GM12878 (cell line): Measurements from ENCODE around the gene SLC6A9. TPM values are rescaled to one million over a fixed set of nuclear protein-coding genes. Genes with fewer than 3 reads are reported as not detected.

ENCODE experiments used
- ATAC-seq: fragments of 200-7000 bp; cut with Tn5 transposase; 3 replicates; pipeline ENCODE4 v1.9.1; 2020; ENCODE audit warnings: mild to moderate bottlenecking, moderate library complexity
- BruUV-seq: library from RNA; stranded (reverse); fragments of 400-500 nt; replicated peaks from 2 replicates; lab custom pipeline; 2021; lab: Mats Ljungman, UMichigan
- CTCF ChIA-PET: fragments of 300-600 bp; sonication (Branson Sonifier 250); formaldehyde crosslinking; extraction: SDS; loops from one replicate; lab custom pipeline; 2021; ENCODE audit warnings: inconsistent platforms; lab: Yijun Ruan, JAX
- POLR2A ChIA-PET: fragments of 350-600 bp; formaldehyde crosslinking; extraction: SDS; loops from one replicate; lab custom pipeline; 2021; ENCODE audit warnings: inconsistent platforms; lab: Charles Lee
- RAD21 ChIA-PET: fragments of 300-600 bp; sonication (Branson Sonifier 250); formaldehyde crosslinking; loops from one replicate; lab custom pipeline; 2023; ENCODE audit warnings: antibody characterized with exemption; ENCODE audit not compliant: unreplicated experiment; lab: Charles Lee
- SMC1A ChIA-PET: fragments of 300-600 bp; sonication (Branson Sonifier 250); formaldehyde crosslinking; loops from one replicate; lab custom pipeline; 2023; ENCODE audit not compliant: unreplicated experiment, uncharacterized antibody; lab: Charles Lee
- DNase-seq: peaks from one replicate; pipeline ENCODE4 v3.0.0-alpha.2; 2011; ENCODE audit warnings: low read depth, low spot score
- FAIRE-seq: peaks from 3 replicates; lab custom pipeline; 2011; peaks lifted over from hg19 to GRCh38; lab: Jason Lieb, UNC
- H2AFZ ChIP-seq: 2 replicates; pipeline ENCODE4 v1.6.0; 2011; ENCODE audit warnings: low read depth, low read length, control low read depth; ENCODE audit not compliant: control insufficient read depth
- H3K27ac ChIP-seq: 2 replicates; pipeline ENCODE4 v1.5.1; 2011; ENCODE audit warnings: control low read depth; ENCODE audit not compliant: control insufficient read depth, insufficient read depth
- H3K27me3 ChIP-seq, 2 experiments: replicated peaks in 1 of 2; 2 replicates each; pipeline versions ENCODE4 v1.6.0 to v1.6.1; 2011; ENCODE audit warnings: low read length in 1 of 2; ENCODE audit not compliant: control insufficient read depth in 2 of 2, insufficient read depth in 2 of 2
- H3K36me3 ChIP-seq, 2 experiments: 2 replicates each; pipeline ENCODE4 v1.5.1; 2011; ENCODE audit warnings: low read length in 1 of 2; ENCODE audit not compliant: control insufficient read depth in 2 of 2, insufficient read depth in 2 of 2
- H3K4me1 ChIP-seq: 2 replicates; pipeline ENCODE4 v1.6.1; 2011; ENCODE audit warnings: mild to moderate bottlenecking, low read length, moderate library complexity, mixed read lengths; ENCODE audit not compliant: control insufficient read depth, insufficient read depth
- H3K4me2 ChIP-seq: 2 replicates; pipeline ENCODE4 v1.6.0; 2011; ENCODE audit warnings: control low read depth; ENCODE audit not compliant: control insufficient read depth, insufficient read depth
- H3K4me3 ChIP-seq: fragments of 200-600 bp; sonication (generic); 2 replicates; pipeline ENCODE4 v1.5.1; 2016
- H3K79me2 ChIP-seq: 2 replicates; pipeline ENCODE4 v1.6.0; 2011; ENCODE audit warnings: low read length; ENCODE audit not compliant: control insufficient read depth, insufficient read depth
- H3K9ac ChIP-seq: 2 replicates; pipeline ENCODE4 v1.8.0; 2011; ENCODE audit warnings: low read length, control low read depth, mixed read lengths; ENCODE audit not compliant: control insufficient read depth, insufficient read depth
- H3K9me3 ChIP-seq: replicated peaks from 3 replicates; pipeline ENCODE4 v1.5.1; 2011; ENCODE audit warnings: mild to moderate bottlenecking, low read length; ENCODE audit not compliant: control insufficient read depth, insufficient read depth
- H4K20me1 ChIP-seq: 2 replicates; pipeline ENCODE4 v1.6.0; 2011; ENCODE audit not compliant: control insufficient read depth, insufficient read depth
- CREM ChIP-seq: IDR thresholded peaks from 2 replicates; pipeline ENCODE4 v1.6.1; 2014; ENCODE audit warnings: antibody characterized with exemption, low read depth
- EED ChIP-seq: sonication (generic); IDR thresholded peaks from 2 replicates; pipeline ENCODE4 v1.6.1; 2016; ENCODE audit warnings: antibody characterized with exemption, low read depth
- ESRRA ChIP-seq: IDR thresholded peaks from 2 replicates; pipeline ENCODE4 v1.6.1; 2012; ENCODE audit warnings: mild to moderate bottlenecking, low read length, improper control_type of control experiment
- GABPA ChIP-seq: IDR thresholded peaks from 2 replicates; pipeline ENCODE4 v1.6.1; 2014; ENCODE audit warnings: antibody characterized with exemption, low read depth, mild to moderate bottlenecking, inconsistent platforms
- IKZF1 ChIP-seq: fragments of 450-650 bp; conservative IDR thresholded peaks from 2 replicates; pipeline ENCODE4 v1.6.1; 2017; ENCODE audit warnings: antibody characterized with exemption, mild to moderate bottlenecking
- NFIC ChIP-seq: IDR thresholded peaks from 2 replicates; pipeline ENCODE4 v1.6.1; 2012; ENCODE audit warnings: low read depth, mild to moderate bottlenecking, inconsistent platforms, low read length, moderate library complexity
- RELA ChIP-seq: fragments of 450-650 bp; IDR thresholded peaks from 2 replicates; pipeline ENCODE4 v1.8.0; 2014; ENCODE audit warnings: borderline replicate concordance; ENCODE audit not compliant: partially characterized antibody
- SREBF2 ChIP-seq: IDR thresholded peaks from 2 replicates; pipeline ENCODE4 v1.6.1; 2012; ENCODE audit warnings: mild to moderate bottlenecking, low read length
- WGBS: methylation state at CpG from one replicate; pipeline ENCODE4 v1.1.6; 2016; ENCODE audit warnings: low lambda C conversion rate; ENCODE audit not compliant: insufficient replicate concordance, insufficient coverage; ENCODE audit errors: missing lambda C conversion rate; 5-methylcytosine and 5-hydroxymethylcytosine counted together
- in situ Hi-C: fragments of 300-500 bp; cut with MboI; formaldehyde crosslinking; loops from 9 replicates; pipeline ENCODE4 v1.14.3; 2018; ENCODE audit warnings: mixed read lengths
- intact Hi-C: fragments of 100-400 bp; cut with micrococcal nuclease; formaldehyde crosslinking; loops from one replicate; pipeline ENCODE4 v1.14.2; 2022; ENCODE audit not compliant: unreplicated experiment
- polyA plus RNA-seq, 11 experiments: library from polyadenylated mRNA; depleted of rRNA in 4 of 11; unstranded in 6 of 11; stranded (reverse) in 5 of 11; fragments of >200 nt; fragmentation: Nextera tagmentation in 4 of 11; fragmentation: Illumina TruSeq in 1 of 11; extraction: Ambion mirVana in 4 of 11; extraction: Trizol in 1 of 11; gene quantifications; 1 replicate in 1 of 11; 2 replicates in 10 of 11; pipeline versions ENCODE4 v1.2.1 to v1.2.3, GENCODE V29; 2011 to 2016; ENCODE audit warnings: inconsistent platforms in 2 of 11, missing spikeins in 2 of 11, low read depth in 1 of 11
- total RNA-seq, 4 experiments: library from RNA; depleted of rRNA in 3 of 4; stranded (reverse); fragments of >200 nt in 3 of 4; fragmentation: Illumina TruSeq in 1 of 4; extraction: Trizol in 1 of 4; gene quantifications; 2 replicates each; pipeline versions ENCODE4 v1.2.1 to v1.2.3, GENCODE V29; 2013 to 2021
- TF ChIP-seq, protein P1 (sequence below): fragments of 450-650 bp; IDR thresholded peaks from 2 replicates; pipeline ENCODE4 v1.6.1; 2017; ENCODE audit warnings: borderline replicate concordance
- TF ChIP-seq, protein P2 (sequence below): fragments of 450-650 bp; conservative IDR thresholded peaks from 2 replicates; pipeline ENCODE4 v1.6.1; 2017; ENCODE audit warnings: mild to moderate bottlenecking, moderate library complexity
- TF ChIP-seq, protein P3 (sequence below): IDR thresholded peaks from 2 replicates; pipeline ENCODE4 v1.6.1; 2011; ENCODE audit warnings: mild to moderate bottlenecking, low read depth, low read length, moderate library complexity; ENCODE audit not compliant: insufficient replicate concordance
- TF ChIP-seq, protein P4 (sequence below): fragments of 450-650 bp; formaldehyde crosslinking; IDR thresholded peaks from 2 replicates; pipeline ENCODE4 v1.4.0; 2020; ENCODE audit warnings: mild to moderate bottlenecking, moderate library complexity

Gene SLC6A9
- total and polyA plus RNA-seq, 10 of the 15 experiments (the other 5 are each of a cell fraction or from before 2014, with no cell fraction given): 0.02 to 2.0 (median 0.63) TPM

DNA sequence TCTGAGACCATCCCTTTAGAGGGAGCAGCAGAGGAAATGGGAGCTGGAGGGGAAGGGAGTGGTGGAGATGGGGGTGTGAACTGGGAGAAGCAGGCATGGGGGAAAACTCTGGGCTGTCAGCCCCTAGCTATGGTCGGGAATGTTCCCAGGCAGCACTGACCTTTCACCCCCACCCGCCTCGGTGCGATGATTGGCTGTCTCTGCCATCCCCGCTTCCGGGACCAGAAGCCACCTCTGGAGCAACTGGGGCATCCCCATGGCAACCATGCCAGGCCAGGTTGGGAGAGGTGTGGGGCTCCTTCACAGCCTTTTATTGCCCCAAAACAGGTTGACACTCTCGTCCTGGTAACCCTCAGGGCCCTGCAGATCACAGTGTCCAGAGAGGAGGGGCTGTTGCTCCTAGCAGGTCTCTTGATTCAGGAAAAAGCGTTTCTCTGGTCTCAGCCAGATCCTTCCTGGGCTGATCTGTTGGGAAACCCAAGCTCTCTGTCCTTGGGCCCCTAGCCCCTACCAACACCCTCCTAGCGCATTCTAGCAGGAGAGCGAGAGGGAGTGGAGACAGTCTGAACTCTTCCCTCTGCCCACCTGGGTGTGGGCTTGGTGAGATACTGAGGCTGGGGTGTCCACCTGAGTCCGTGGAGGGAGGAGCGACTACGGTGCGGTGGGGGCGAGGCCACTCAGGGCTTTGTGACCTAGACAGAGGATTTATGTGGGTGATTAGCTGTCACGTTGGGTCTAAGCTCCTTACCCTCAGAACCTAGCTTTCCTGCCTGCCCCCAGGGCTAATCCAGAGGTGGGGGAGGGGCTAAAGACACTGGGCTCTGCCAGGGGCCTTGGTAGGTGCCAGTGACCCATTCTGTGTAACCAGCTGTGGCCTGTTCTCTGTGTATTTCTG is 12.2 kb upstream of the SLC6A9 start (continued):
- TF ChIP-seq SREBF2 (no peak), EED (no peak), GABPA (no peak), RELA (no peak), IKZF1 (no peak), CREM (no peak)

DNA sequence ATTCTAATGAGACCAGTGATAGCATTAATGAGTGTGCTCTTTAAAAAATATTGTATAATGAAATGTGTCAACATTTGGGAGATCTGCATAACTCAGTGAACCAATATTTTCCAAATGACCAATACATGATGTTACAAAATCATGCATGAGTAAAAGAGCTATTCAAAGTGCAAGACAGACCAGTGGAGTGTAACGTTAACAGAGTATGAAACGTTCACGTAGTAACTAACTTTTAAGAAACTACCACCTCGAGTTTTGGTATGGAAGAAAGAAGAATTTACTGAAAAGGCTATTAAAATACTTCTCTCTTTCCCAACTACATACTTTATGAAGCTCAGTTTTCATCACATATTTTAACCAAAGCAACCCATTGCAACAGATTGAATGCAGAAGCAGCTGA is 9.6 kb upstream of the SLC6A9 start:
- Histone ChIP-seq H3K9ac (no peak overlapping the region), H3K36me3 (no peaks in the 10 kb centered on the region), H3K4me3 (0 out of 2 replicates have a peak overlapping the region, but pooled peaks have one; percentile 28), H4K20me1 (no peaks in the 10 kb centered on the region), H3K9me3 (no peaks in the 10 kb centered on the region), H3K4me2 (peak overlapping the region; percentile 26), H3K27me3 (no peaks in the 10 kb centered on the region), H3K27ac (no peak overlapping the region), H2AFZ (peak overlapping the region; percentile 1; the same call in 1 of the 2 replicates), H3K79me2 (no peaks in the 10 kb centered on the region), H3K4me1 (peaks cover 9% of the 10 kb centered on the region; the same call in 1 of the 2 replicates)
- SMC1A ChIA-PET: interaction anchor here (0.6 to 2.0 kb wide), 4 partner anchors 35 to 277 kb away, joined by 3 to 11 read pairs (median 5); no protein-coding TSS in a partner anchor
- BruUV-seq: no TSS peak
- CTCF ChIA-PET: interaction anchor here (1.1 to 12.6 kb wide), 4 partner anchors 36 to 277 kb away, joined by 3 to 167 read pairs (median 7); partner anchors contain the start of gene ARTN
- FAIRE-seq (no peak), ATAC-seq (peak; percentile 65), DNase-seq (no peak)
- in situ Hi-C loops: loop anchor here (5.0 kb wide), 1 partner anchor 514 kb away; no protein-coding TSS in a partner anchor
- RAD21 ChIA-PET: interaction anchor here (0.5 to 1.3 kb wide), 2 partner anchors 53 to 277 kb away, joined by 3 to 6 read pairs; no protein-coding TSS in a partner anchor
- intact Hi-C loops: no loop called here
- 0% methylated on average over 4 of the region's 4 CpGs for WGBS
- POLR2A ChIA-PET: interaction anchor here (0.5 kb wide), 1 partner anchor 19 kb away, joined by 3 read pairs; no protein-coding TSS in a partner anchor
- TF ChIP-seq, protein P1, sequence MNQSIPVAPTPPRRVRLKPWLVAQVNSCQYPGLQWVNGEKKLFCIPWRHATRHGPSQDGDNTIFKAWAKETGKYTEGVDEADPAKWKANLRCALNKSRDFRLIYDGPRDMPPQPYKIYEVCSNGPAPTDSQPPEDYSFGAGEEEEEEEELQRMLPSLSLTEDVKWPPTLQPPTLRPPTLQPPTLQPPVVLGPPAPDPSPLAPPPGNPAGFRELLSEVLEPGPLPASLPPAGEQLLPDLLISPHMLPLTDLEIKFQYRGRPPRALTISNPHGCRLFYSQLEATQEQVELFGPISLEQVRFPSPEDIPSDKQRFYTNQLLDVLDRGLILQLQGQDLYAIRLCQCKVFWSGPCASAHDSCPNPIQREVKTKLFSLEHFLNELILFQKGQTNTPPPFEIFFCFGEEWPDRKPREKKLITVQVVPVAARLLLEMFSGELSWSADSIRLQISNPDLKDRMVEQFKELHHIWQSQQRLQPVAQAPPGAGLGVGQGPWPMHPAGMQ: no peak
- TF ChIP-seq, protein P2, sequence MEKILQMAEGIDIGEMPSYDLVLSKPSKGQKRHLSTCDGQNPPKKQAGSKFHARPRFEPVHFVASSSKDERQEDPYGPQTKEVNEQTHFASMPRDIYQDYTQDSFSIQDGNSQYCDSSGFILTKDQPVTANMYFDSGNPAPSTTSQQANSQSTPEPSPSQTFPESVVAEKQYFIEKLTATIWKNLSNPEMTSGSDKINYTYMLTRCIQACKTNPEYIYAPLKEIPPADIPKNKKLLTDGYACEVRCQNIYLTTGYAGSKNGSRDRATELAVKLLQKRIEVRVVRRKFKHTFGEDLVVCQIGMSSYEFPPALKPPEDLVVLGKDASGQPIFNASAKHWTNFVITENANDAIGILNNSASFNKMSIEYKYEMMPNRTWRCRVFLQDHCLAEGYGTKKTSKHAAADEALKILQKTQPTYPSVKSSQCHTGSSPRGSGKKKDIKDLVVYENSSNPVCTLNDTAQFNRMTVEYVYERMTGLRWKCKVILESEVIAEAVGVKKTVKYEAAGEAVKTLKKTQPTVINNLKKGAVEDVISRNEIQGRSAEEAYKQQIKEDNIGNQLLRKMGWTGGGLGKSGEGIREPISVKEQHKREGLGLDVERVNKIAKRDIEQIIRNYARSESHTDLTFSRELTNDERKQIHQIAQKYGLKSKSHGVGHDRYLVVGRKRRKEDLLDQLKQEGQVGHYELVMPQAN: no peak
- TF ChIP-seq ESRRA (no peak), NFIC (no peak)
- TF ChIP-seq, protein P3, sequence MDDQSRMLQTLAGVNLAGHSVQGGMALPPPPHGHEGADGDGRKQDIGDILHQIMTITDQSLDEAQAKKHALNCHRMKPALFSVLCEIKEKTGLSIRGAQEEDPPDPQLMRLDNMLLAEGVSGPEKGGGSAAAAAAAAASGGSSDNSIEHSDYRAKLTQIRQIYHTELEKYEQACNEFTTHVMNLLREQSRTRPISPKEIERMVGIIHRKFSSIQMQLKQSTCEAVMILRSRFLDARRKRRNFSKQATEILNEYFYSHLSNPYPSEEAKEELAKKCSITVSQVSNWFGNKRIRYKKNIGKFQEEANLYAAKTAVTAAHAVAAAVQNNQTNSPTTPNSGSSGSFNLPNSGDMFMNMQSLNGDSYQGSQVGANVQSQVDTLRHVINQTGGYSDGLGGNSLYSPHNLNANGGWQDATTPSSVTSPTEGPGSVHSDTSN: no peak
- TF ChIP-seq, protein P4, sequence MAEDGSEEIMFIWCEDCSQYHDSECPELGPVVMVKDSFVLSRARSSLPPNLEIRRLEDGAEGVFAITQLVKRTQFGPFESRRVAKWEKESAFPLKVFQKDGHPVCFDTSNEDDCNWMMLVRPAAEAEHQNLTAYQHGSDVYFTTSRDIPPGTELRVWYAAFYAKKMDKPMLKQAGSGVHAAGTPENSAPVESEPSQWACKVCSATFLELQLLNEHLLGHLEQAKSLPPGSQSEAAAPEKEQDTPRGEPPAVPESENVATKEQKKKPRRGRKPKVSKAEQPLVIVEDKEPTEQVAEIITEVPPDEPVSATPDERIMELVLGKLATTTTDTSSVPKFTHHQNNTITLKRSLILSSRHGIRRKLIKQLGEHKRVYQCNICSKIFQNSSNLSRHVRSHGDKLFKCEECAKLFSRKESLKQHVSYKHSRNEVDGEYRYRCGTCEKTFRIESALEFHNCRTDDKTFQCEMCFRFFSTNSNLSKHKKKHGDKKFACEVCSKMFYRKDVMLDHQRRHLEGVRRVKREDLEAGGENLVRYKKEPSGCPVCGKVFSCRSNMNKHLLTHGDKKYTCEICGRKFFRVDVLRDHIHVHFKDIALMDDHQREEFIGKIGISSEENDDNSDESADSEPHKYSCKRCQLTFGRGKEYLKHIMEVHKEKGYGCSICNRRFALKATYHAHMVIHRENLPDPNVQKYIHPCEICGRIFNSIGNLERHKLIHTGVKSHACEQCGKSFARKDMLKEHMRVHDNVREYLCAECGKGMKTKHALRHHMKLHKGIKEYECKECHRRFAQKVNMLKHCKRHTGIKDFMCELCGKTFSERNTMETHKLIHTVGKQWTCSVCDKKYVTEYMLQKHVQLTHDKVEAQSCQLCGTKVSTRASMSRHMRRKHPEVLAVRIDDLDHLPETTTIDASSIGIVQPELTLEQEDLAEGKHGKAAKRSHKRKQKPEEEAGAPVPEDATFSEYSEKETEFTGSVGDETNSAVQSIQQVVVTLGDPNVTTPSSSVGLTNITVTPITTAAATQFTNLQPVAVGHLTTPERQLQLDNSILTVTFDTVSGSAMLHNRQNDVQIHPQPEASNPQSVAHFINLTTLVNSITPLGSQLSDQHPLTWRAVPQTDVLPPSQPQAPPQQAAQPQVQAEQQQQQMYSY (CRISPR knock-in tag): no peak
